Body of pancreas (tissue), 4 donors: Measurements from ENCODE around the gene MMP25.

ENCODE experiments used
- CTCF ChIP-seq, 7 experiments: fragments of 450-650 bp in 4 of 7; fragments of 200-600 bp in 3 of 7; sonication (generic) in 3 of 7; IDR thresholded peaks; one replicate each; pipeline ENCODE4 v1.5.1; 2016 to 2019; ENCODE audit warnings: antibody characterized with exemption in 7 of 7
- POLR2A ChIP-seq, 3 donors: fragments of 450-650 bp; IDR thresholded peaks; one replicate each; pipeline ENCODE4 v1.6.1; 2016; ENCODE audit warnings: antibody characterized with exemption in 3 of 3, mild to moderate bottlenecking in 2 of 3

- no peak for TF ChIP-seq CTCF (IDR thresholded peaks at IDR 0.05)
- TF ChIP-seq POLR2A (IDR thresholded peaks at IDR 0.05) = peak in 2 of 3 donors; percentile 39 to 49
Measured at GRCh38 chr16:3007059-3007956, 39.1 kb upstream of the MMP25 start.
